LoVo (cell line): ENCODE measurements around the gene USP11.
A peak's percentile ranks its signal among the peaks of the same experiment; 100 is the strongest.

Experiments
- DNase-seq: peaks from one replicate; pipeline ENCODE4 v3.0.0-alpha.2; 2016; ENCODE audit warnings: low spot score

Gene USP11

GRCh38 chrX:47204970-47205369, 27.8 kb upstream of the USP11 start:
- DNase-seq: no peak

GRCh38 chrX:47206316-47206715, 26.5 kb upstream of the USP11 start:
- DNase-seq: no peak

- DNase-seq: no peak
Observed at GRCh38 chrX:47208108-47208507, 24.7 kb upstream of the USP11 start.

GRCh38 chrX:47209508-47210238, 23.1 kb upstream of the USP11 start:
- DNase-seq: no peak

- DNase-seq: no peak
Observed at GRCh38 chrX:47210661-47211425, 22.0 kb upstream of the USP11 start.

- no peak for DNase-seq
Observed at GRCh38 chrX:47212381-47213293, 20.2 kb upstream of the USP11 start.

- no peak for DNase-seq
Observed at GRCh38 chrX:47214435-47215077, 18.3 kb upstream of the USP11 start.

GRCh38 chrX:47215291-47215900, 17.4 kb upstream of the USP11 start:
- no peak for DNase-seq

GRCh38 chrX:47216393-47216925, 16.4 kb upstream of the USP11 start:
- DNase-seq: no peak

- DNase-seq: no peak
Observed at GRCh38 chrX:47217121-47217851, 15.5 kb upstream of the USP11 start.

GRCh38 chrX:47217852-47218279, 14.9 kb upstream of the USP11 start:
- peak; percentile 92 for DNase-seq

GRCh38 chrX:47218280-47218919, 14.4 kb upstream of the USP11 start, which contains the start of gene CDK16:
Gene CDK16, plus strand, starts transcription at chrX:47218681. Its CDS starts 4,877 bp downstream, at chrX:47223558.
- peak; percentile 69 for DNase-seq

- DNase-seq: no peak
Observed at GRCh38 chrX:47218920-47219815, 13.6 kb upstream of the USP11 start.

- no peak for DNase-seq
Observed at GRCh38 chrX:47221756-47222155, 11.1 kb upstream of the USP11 start.

GRCh38 chrX:47222751-47223350, 10.0 kb upstream of the USP11 start:
- no peak for DNase-seq

GRCh38 chrX:47223476-47224250, 9.1 kb upstream of the USP11 start:
- DNase-seq: no peak

GRCh38 chrX:47224266-47224895, 8.4 kb upstream of the USP11 start:
- DNase-seq: no peak
